ENCODE measurements around the gene ARFIP2.

DNA sequence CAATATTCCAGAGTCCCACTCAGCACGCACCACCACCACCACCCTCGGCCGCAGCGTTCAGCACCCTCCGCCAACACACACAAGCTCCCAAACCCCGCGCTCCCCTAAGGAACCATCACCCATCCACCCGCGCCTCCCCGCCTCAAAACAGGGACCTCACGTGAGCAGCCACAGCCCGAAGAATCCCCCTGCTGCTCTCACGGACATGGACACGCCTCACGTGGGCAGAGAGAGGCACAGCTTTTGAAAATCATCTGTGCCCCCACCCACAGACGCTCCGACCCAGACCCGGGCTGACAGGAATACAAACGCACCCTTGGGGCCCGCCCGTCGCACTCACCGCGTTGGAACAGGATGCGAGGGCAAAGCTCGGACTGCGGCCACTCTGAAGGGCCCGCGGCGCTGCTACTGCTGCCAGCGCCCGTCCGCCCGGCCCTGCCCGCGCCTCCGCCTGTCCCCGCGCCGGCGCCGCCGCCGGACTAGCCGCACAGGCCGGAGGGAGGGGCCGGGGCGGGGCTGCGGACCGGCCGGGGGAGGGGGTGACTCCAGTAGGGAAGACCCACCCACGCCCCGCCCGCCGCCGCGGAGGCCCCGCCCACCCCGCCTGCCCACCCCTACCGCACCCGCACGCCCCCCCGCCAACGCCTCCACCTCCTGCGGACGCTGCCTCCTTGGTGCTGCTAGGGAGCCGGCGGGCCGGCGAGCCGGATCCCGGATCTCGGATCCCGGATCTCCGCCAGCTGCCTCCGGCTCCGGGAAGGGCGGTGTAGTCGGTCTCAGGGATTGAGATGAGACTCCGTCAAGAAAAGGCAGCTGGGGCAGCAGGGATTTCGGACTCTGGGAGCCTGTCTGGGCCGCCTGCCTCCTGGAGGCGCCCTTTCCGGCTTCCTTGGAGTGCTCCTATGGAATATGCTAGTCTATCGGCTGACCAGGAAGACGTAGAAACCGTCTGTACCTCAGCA lies 7.4 kb downstream of the ARFIP2 start, which contains the start of gene TRIM3:
- TF ChIP-seq MAX (IDR thresholded peaks at IDR 0.05) (0 out of 2 replicates have a peak, but pooled peaks have one; percentile 11), RNF2 (IDR thresholded peaks at IDR 0.05; ENCODE audit: borderline replicate concordance, low read depth, low read length, missing control alignments, poor library complexity, severe bottlenecking) (no peak), USF2 (IDR thresholded peaks at IDR 0.05; ENCODE audit: low read length) (0 out of 2 replicates have a peak, but pooled peaks have one; percentile 15), POLR2A (IDR thresholded peaks at IDR 0.05; ENCODE audit: control extremely low read depth in 1 of 2, low read depth in 2 of 2, low read length in 2 of 2) (0 out of 3 replicates have a peak, but pooled peaks of 1 of the 2 experiments have one; percentile 21), PHF8 (conservative IDR thresholded peaks at IDR 0.05; ENCODE audit: low read depth, low read length) (peak; percentile 46; the same call in 1 of the 2 replicates), EGR1 (IDR thresholded peaks at IDR 0.05; ENCODE audit: borderline replicate concordance, low read depth, low read length) (no peak), EP300 (IDR thresholded peaks at IDR 0.05; ENCODE audit: borderline replicate concordance in 1 of 2, low read depth in 2 of 2, low read length in 2 of 2) (0 out of 3 replicates have a peak, but pooled peaks of 1 of the 2 experiments have one; percentile 6), HDAC6 (IDR thresholded peaks at IDR 0.05; ENCODE audit: low read depth, low read length) (no peak), POLR2AphosphoS5 (IDR thresholded peaks at IDR 0.05; ENCODE audit: low read depth, low read length) (peak; percentile 19; the same call in 1 of the 2 replicates), TAF1 (IDR thresholded peaks at IDR 0.05; ENCODE audit: low read depth, low read length) (peak; percentile 58; the same call in 1 of the 2 replicates)
- TF ChIP-seq, protein P1, sequence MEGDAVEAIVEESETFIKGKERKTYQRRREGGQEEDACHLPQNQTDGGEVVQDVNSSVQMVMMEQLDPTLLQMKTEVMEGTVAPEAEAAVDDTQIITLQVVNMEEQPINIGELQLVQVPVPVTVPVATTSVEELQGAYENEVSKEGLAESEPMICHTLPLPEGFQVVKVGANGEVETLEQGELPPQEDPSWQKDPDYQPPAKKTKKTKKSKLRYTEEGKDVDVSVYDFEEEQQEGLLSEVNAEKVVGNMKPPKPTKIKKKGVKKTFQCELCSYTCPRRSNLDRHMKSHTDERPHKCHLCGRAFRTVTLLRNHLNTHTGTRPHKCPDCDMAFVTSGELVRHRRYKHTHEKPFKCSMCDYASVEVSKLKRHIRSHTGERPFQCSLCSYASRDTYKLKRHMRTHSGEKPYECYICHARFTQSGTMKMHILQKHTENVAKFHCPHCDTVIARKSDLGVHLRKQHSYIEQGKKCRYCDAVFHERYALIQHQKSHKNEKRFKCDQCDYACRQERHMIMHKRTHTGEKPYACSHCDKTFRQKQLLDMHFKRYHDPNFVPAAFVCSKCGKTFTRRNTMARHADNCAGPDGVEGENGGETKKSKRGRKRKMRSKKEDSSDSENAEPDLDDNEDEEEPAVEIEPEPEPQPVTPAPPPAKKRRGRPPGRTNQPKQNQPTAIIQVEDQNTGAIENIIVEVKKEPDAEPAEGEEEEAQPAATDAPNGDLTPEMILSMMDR (IDR thresholded peaks at IDR 0.05; ENCODE audit: control extremely low read depth in 1 of 3, insufficient read depth in 1 of 3, low read depth in 1 of 3, low read length in 3 of 3), result peak; percentile 9 to 19 (median 19); a peak in 3 of 4 replicates
